KMS-11 (cell line): ENCODE data around the gene MYL9.

Experiments used
- H2AFZ ChIP-seq: fragments of 200-600 bp; sonication (generic); 2 replicates; pipeline ENCODE4 v1.6.1; 2016; ENCODE audit warnings: antibody characterized with exemption, mixed run types, low read depth
- H3K27ac ChIP-seq: fragments of 200-600 bp; sonication (generic); 2 replicates; pipeline ENCODE4 v1.6.1; 2016; ENCODE audit warnings: mild to moderate bottlenecking, mixed run types
- H3K27me3 ChIP-seq: fragments of 200-600 bp; sonication (generic); 2 replicates; pipeline ENCODE4 v1.6.1; 2017; ENCODE audit warnings: mild to moderate bottlenecking, low read depth, mixed run types, moderate library complexity; ENCODE audit not compliant: insufficient read depth
- H3K36me3 ChIP-seq: fragments of 200-600 bp; sonication (generic); 2 replicates; pipeline ENCODE4 v1.6.1; 2017; ENCODE audit warnings: mild to moderate bottlenecking, mixed run types; ENCODE audit not compliant: insufficient read depth
- H3K4me1 ChIP-seq: fragments of 200-600 bp; sonication (generic); 2 replicates; pipeline ENCODE4 v1.6.1; 2016; ENCODE audit warnings: mild to moderate bottlenecking, low read depth, mixed run types; ENCODE audit not compliant: poor library complexity, severe bottlenecking
- H3K4me2 ChIP-seq: fragments of 200-600 bp; sonication (generic); 2 replicates; pipeline ENCODE4 v1.7.0; 2016; ENCODE audit warnings: mild to moderate bottlenecking, mixed run types
- H3K4me3 ChIP-seq: fragments of 200-600 bp; sonication (generic); IDR thresholded peaks from 2 replicates; pipeline ENCODE4 v1.6.1; 2017; ENCODE audit warnings: low read depth, low read length, mixed read lengths; ENCODE audit not compliant: insufficient read depth
- H3K79me2 ChIP-seq: fragments of 200-600 bp; sonication (generic); 2 replicates; pipeline ENCODE4 v1.6.1; 2016; ENCODE audit warnings: low read depth, mixed run types; ENCODE audit not compliant: insufficient read depth
- H3K9ac ChIP-seq: fragments of 200-600 bp; sonication (generic); 2 replicates; pipeline ENCODE4 v1.6.1; 2016; ENCODE audit warnings: mild to moderate bottlenecking, mixed run types
- H4K20me1 ChIP-seq: fragments of 200-600 bp; sonication (generic); 2 replicates; pipeline ENCODE4 v1.6.1; 2016; ENCODE audit warnings: mild to moderate bottlenecking, mixed run types; ENCODE audit not compliant: insufficient read depth
- TF ChIP-seq, protein P1 (sequence below): fragments of 200-600 bp; sonication (generic); conservative IDR thresholded peaks from 2 replicates; pipeline ENCODE4 v1.6.1; 2017; ENCODE audit warnings: low read depth, mild to moderate bottlenecking, antibody characterized with exemption, low read length, moderate library complexity, mixed read lengths

Gene MYL9

DNA sequence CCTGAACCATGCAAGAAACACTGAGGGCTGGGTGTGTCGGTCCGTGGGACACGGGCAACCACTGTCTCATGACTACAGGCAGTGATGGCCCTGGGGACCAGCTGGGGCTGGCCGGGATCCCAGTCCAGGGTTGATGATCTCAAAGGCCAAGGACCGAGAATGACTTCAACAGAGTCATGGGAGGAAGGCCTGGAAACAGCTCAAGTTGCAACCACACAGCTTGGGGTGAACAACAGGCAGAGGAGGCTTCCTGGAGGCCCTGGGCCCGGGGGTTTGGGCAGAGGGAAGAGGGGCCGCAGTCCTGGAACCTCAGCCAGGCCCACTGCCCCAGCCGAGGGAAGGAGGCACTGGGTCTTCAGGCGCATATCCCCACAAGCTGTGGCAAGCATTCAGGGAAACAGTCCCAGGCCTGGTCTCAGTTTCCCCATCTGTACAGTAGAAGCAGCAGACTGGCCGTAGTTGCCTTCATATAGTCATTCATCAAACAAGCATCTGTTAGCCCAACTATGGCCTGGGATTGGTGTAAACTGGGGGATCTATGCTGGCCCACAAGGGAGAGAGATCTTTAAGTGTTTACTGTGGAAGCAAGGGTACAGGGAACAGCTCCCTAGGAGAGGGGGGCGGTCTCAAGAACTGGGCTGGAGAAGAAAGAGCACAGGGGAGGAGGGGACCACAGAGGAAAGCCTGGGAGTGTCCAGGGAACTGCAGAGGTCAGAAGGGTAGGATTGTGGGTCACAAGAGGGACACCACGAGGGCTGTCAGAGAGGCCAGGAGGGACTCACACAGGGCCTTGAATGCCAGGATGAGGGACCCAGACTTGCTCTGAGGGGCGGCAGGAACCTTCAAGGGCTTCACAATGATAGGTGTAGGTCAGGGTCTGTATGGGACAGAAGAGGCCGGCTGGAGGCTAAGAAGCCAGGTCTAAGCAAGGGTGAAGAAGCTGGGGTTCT, 2.1 kb downstream of the MYL9 start:
- no peak overlapping the region for H3K4me2 ChIP-seq
- no peaks in the 10 kb centered on the region for H3K27me3 ChIP-seq
- no peaks in the 10 kb centered on the region for H3K4me1 ChIP-seq
- no peaks in the 10 kb centered on the region for H4K20me1 ChIP-seq
- TF ChIP-seq, protein P1, sequence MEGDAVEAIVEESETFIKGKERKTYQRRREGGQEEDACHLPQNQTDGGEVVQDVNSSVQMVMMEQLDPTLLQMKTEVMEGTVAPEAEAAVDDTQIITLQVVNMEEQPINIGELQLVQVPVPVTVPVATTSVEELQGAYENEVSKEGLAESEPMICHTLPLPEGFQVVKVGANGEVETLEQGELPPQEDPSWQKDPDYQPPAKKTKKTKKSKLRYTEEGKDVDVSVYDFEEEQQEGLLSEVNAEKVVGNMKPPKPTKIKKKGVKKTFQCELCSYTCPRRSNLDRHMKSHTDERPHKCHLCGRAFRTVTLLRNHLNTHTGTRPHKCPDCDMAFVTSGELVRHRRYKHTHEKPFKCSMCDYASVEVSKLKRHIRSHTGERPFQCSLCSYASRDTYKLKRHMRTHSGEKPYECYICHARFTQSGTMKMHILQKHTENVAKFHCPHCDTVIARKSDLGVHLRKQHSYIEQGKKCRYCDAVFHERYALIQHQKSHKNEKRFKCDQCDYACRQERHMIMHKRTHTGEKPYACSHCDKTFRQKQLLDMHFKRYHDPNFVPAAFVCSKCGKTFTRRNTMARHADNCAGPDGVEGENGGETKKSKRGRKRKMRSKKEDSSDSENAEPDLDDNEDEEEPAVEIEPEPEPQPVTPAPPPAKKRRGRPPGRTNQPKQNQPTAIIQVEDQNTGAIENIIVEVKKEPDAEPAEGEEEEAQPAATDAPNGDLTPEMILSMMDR, result no peak
- H3K79me2 ChIP-seq, result no peaks in the 10 kb centered on the region
- H3K4me3 ChIP-seq, result no peak overlapping the region
- H2AFZ ChIP-seq, result no peak overlapping the region
- no peaks in the 10 kb centered on the region for H3K36me3 ChIP-seq
- no peak overlapping the region for H3K9ac ChIP-seq
- no peak overlapping the region for H3K27ac ChIP-seq

DNA sequence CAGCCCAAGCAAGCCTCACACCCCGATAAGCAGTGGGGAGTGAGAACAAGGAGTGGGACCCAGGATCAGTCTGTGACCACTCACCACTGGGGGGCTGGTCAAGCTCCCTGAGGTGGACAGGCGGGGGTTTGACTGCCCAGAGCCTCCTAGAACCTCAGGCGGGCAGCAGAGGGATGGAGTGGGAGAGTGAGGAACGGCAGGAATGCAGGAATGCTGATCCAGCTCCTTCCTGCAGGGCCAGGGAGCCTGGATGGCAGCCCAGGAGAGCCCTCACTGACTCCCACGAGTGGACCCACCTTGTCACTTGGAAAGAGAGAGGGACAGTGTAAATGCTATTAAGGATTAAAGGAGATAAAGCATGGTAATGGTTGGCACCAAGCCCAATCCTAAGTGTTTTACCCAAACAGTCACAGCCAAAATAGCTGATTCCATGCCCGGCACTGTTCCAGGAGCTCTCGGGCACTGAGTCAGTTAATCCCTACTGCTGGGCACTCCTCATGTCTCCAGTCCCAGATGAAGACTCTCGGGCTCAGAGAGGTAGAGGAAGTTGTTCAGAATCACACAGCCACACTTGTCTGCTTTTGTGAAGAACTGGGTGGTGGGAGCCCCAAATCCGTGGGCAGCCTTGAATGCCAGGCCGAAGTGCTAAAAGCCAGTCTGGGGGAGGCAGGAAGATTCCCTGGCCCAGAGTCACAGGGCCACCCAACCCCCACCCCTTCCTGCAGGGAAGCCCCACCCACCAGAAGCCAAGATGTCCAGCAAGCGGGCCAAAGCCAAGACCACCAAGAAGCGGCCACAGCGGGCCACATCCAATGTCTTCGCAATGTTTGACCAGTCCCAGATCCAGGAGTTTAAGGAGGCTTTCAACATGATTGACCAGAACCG, 3.1 kb downstream of the MYL9 start:
- Histone ChIP-seq H3K4me1 (no peaks in the 10 kb centered on the region), H2AFZ (no peak overlapping the region), H3K79me2 (no peaks in the 10 kb centered on the region), H3K4me3 (no peak overlapping the region), H3K4me2 (no peak overlapping the region), H3K36me3 (no peaks in the 10 kb centered on the region), H3K9ac (no peak overlapping the region), H3K27me3 (no peaks in the 10 kb centered on the region), H4K20me1 (no peaks in the 10 kb centered on the region), H3K27ac (no peak overlapping the region)
- TF ChIP-seq, protein P1, result no peak

DNA sequence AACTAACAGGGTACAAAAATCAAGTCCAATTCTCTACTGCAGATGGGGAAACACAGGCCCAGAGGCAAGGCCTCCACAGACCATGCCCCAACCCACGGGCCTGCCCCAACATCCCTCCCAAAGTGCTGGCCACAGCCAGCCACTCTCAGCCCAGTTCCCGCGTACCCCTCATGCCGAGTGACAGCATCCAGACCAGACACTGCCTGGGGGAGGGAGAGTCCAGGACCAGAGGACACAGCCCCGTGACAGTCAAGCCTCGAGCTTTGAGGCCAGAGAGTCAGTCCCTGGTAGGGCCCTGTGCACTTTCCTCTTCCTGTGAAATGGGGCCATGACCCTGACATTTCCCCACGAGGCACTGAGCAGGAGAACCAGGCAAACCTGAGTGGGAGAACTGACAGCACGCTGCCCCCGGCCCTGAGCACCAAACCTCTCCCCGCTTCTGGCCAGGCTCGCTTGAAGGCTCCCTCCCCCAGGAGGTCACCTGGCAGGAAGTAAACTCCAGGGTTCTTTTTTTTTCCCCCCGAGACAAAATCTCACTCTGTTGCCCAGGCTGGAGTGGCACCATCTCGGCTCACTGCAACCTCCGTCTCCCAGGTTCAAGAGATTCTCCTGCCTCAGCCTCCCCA, 4.9 kb downstream of the MYL9 start:
- no peak overlapping the region for H3K4me3 ChIP-seq
- no peak overlapping the region for H2AFZ ChIP-seq
- no peak overlapping the region for H3K9ac ChIP-seq
- H3K27me3 ChIP-seq, result no peaks in the 10 kb centered on the region
- no peaks in the 10 kb centered on the region for H3K79me2 ChIP-seq
- H3K4me1 ChIP-seq, result no peaks in the 10 kb centered on the region
- TF ChIP-seq, protein P1, result no peak
- no peaks in the 10 kb centered on the region for H4K20me1 ChIP-seq
- H3K27ac ChIP-seq, result no peak overlapping the region
- H3K36me3 ChIP-seq, result no peaks in the 10 kb centered on the region
- H3K4me2 ChIP-seq, result no peak overlapping the region

DNA sequence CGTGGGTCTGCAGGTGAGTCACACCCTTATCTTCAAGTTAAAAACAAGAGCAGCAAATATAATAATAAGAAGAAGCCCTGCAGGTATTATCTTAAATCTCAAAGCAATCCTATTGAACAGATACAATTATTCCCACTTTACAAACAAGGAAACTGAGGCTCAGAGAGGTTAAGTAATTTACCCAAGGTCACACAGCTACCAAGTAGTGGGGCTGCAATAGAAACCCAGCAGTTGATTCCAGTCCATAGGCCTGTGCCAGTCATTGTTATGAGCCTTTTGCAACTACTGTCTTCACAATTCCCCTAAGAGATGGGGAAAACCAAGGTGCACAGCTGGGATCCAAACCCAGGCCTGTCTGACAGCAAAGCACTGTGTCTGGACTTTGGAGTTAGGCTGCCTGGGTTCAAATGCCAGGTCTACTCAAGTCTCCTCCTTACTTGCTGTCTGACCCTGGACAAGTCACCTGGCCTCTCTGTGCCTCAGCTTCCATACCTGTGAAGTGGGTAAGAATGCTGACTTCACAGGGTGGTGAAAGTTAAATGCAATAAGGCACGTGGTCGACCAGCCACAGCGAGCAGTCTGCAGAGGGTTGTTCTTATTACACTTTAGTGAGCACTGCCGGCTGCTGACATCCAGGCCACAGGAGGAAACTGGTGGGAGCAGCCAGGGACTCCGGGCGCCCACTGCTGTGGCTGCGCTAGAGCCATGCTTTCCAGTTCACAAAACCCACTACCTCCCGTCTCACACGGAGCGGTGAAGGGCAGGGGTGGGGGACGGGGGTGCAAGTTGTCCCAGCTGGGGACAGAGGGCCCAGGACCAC, 6.1 kb downstream of the MYL9 start:
- Histone ChIP-seq H2AFZ (no peak overlapping the region), H3K27ac (no peak overlapping the region), H4K20me1 (no peaks in the 10 kb centered on the region), H3K79me2 (no peaks in the 10 kb centered on the region), H3K36me3 (no peaks in the 10 kb centered on the region), H3K4me3 (no peak overlapping the region), H3K9ac (no peak overlapping the region), H3K27me3 (no peaks in the 10 kb centered on the region), H3K4me1 (no peaks in the 10 kb centered on the region), H3K4me2 (no peak overlapping the region)
- TF ChIP-seq, protein P1, result no peak
